SK-N-MC (cell line): ENCODE results near the gene PLEKHA7.

Source experiments
- DNase-seq: peaks from one replicate; pipeline ENCODE4 v3.0.0-alpha.2; 2011; ENCODE audit warnings: low read depth, low spot score
- H3K27ac ChIP-seq: fragments of 200-600 bp; sonication (generic); 2 replicates; pipeline ENCODE4 v1.5.1; 2016; ENCODE audit warnings: mixed run types
- H3K36me3 ChIP-seq: fragments of 200-600 bp; sonication (generic); 2 replicates; pipeline ENCODE4 v1.6.1; 2017; ENCODE audit warnings: antibody characterized with exemption, low read length, mixed read lengths; ENCODE audit not compliant: insufficient read depth
- H3K4me3 ChIP-seq: fragments of 200-600 bp; sonication (generic); 2 replicates; pipeline ENCODE4 v1.5.1; 2016
- H3K9ac ChIP-seq: fragments of 200-600 bp; sonication (generic); 2 replicates; pipeline ENCODE4 v1.8.0; 2017; ENCODE audit warnings: mixed run types, mixed read lengths; ENCODE audit not compliant: insufficient read length
- H3K9me3 ChIP-seq: fragments of 200-600 bp; sonication (generic); 2 replicates; pipeline ENCODE4 v1.6.1; 2017; ENCODE audit warnings: low read depth, mild to moderate bottlenecking, antibody characterized with exemption, low read length, moderate library complexity, mixed read lengths
- EZH2 ChIP-seq: fragments of 200-600 bp; sonication (generic); IDR thresholded peaks from one replicate; pipeline ENCODE4 v1.6.1; 2017; ENCODE audit warnings: antibody characterized with exemption
- FOXP2 ChIP-seq: optimal IDR thresholded peaks from 2 replicates; pipeline ENCODE3; 2011; ENCODE audit warnings: mild to moderate bottlenecking, moderate library complexity; ENCODE audit not compliant: insufficient read depth; ENCODE audit errors: extremely low read length, control extremely low read depth
- POLR2AphosphoS5 ChIP-seq: IDR thresholded peaks from 2 replicates; pipeline ENCODE4 v1.6.1; 2012; ENCODE audit warnings: mild to moderate bottlenecking, low read depth, low read length, borderline replicate concordance

The PLEKHA7 gene

DNA sequence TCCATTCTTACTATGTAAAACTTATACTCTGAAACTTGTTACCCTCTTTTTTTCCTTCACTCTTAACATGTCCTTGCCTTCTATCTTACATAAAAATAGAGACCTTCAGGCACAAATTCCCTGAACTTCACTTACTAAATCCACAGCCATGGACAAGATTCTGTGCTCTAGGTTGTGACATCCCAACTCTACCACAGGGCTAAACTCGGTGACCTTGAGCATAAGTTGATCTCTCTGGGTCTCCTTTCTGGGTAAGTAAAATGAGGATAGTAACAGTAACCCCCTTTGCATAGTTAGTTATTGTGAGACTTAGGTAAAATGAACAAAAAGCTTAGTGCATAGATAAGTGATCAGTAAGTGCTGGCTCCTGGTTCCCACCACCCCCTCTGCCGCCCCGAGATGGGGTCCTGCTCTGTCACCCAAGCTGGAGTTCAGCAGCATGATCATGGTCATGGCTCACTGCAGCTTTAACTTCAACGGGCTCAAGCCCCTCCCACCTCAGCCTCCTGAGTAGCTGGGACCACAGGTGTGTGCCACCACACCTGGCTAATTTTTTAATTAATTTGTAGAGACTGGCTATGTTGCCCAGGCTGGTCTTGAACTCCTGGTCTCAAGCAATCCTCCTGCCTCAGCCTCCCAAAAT is 255.7 kb downstream of the PLEKHA7 start:
- Histone ChIP-seq H3K36me3 (peaks cover 49% of the 10 kb centered on the region), H3K27ac (no peak overlapping the region), H3K9ac (no peak overlapping the region), H3K4me3 (no peak overlapping the region), H3K9me3 (no peaks in the 10 kb centered on the region)
- TF ChIP-seq FOXP2 = no peak
- 0 out of 2 replicates have a peak, but pooled peaks have one; percentile 38 for TF ChIP-seq POLR2AphosphoS5
- DNase-seq = no peak

DNA sequence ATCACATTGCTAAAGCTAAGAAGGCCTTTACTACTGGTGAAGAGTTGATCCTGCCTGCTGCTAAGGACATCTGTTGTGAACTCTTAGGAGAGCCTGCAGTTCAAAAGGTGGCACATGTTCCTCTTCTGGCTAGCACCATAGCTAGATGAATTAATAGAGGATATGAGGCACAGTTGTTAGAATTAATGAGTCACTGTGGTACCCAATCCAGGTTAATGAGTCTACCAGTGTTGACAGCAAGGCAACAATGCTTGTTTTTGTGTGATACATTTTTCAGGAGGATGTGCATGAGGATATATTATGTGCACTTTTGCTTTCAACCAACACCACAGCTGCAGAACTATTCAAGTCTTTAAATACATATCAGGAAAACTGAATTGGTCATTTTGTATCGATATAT is 263.8 kb downstream of the PLEKHA7 start:
- Histone ChIP-seq H3K9ac (no peak overlapping the region), H3K9me3 (no peaks in the 10 kb centered on the region), H3K36me3 (peaks cover 98% of the 10 kb centered on the region), H3K4me3 (no peak overlapping the region), H3K27ac (no peak overlapping the region)
- no peak for DNase-seq
- TF ChIP-seq POLR2AphosphoS5 = no peak
- no peak for TF ChIP-seq FOXP2
- no peak for TF ChIP-seq EZH2

DNA sequence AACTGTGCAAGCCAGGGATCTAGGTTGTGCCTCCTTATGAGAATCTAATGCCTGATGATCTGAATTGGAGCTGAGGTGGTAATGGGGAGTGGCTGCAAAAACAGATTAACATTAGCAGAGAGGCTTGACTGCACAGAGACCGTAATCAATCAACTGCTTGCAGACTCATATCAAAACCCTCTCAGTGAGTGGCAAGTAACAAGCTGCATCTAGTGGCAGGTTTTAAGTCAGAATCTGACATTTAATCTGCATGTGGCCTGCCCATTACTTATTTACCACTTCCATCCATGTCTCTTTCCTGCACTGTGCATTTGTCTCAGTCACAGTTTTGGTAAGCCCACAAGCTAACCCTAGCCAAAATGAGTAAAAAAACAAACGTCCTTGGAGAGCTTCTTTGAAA is 264.5 kb downstream of the PLEKHA7 start:
- H3K4me3 ChIP-seq = no peak overlapping the region
- H3K36me3 ChIP-seq = peaks cover 98% of the 10 kb centered on the region
- H3K27ac ChIP-seq = no peak overlapping the region
- no peak for TF ChIP-seq POLR2AphosphoS5
- no peak for TF ChIP-seq FOXP2
- no peak for TF ChIP-seq EZH2
- no peak overlapping the region for H3K9ac ChIP-seq
- no peak for DNase-seq
- no peaks in the 10 kb centered on the region for H3K9me3 ChIP-seq

DNA sequence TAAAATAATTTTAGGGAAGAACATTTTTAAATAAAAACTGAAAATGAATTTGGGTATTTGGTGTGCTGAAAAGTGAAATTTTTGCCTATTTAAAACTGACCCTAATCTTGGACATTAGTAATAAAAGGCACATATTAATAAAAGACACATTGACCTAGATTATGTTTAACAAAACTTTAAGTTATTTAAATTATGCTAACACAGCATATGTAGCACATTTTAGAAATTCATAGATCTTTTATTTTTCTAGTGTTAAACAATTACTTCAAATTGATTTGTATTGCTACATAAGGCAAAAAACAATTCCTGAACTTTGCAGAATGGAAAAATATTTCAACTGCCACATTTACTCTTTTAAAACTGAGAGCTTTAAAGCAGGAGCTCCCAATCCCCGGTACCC is 265.1 kb downstream of the PLEKHA7 start:
- DNase-seq = no peak
- no peak for TF ChIP-seq EZH2
- no peak for TF ChIP-seq POLR2AphosphoS5
- no peak for TF ChIP-seq FOXP2
- no peak overlapping the region for H3K4me3 ChIP-seq
- H3K27ac ChIP-seq = no peak overlapping the region
- peaks cover 100% of the 10 kb centered on the region for H3K36me3 ChIP-seq
- no peaks in the 10 kb centered on the region for H3K9me3 ChIP-seq
- no peak overlapping the region for H3K9ac ChIP-seq

DNA sequence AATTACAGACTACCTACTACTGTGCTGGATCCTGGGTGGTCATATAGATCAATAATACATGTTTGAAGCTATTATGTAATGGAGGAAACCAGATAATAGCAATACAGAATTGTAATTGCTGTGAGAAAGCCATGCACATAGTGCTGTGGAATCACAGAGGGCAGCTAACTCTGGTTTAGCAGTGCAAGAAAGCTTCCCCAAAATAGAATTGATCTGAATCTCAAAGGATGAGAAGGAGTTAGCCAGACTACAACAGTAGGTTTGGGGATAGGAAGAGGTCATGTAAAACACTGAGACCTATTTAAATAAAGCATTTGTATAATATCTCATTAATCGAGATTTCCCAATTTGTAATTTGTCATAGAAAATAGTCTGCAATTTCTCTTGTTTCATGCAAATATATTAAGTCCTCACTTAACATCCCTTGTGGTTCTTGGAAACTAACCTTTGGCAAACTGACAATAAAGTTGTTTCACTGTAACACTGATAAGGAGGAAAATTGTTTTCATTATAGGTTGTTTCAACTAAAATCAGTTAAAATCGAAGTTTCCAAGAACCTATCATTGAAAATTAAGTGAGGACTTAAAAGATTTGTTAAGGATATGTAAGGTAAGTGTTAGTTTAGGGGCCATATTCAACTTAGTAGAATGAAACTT is 268.1 kb downstream of the PLEKHA7 start:
- Histone ChIP-seq H3K27ac (0 out of 2 replicates have a peak overlapping the region, but pooled peaks have one; percentile 5), H3K9me3 (no peaks in the 10 kb centered on the region), H3K9ac (no peak overlapping the region), H3K36me3 (peaks cover 95% of the 10 kb centered on the region), H3K4me3 (no peak overlapping the region)
- TF ChIP-seq FOXP2 (no peak), EZH2 (no peak), POLR2AphosphoS5 (no peak)
- DNase-seq = no peak

DNA sequence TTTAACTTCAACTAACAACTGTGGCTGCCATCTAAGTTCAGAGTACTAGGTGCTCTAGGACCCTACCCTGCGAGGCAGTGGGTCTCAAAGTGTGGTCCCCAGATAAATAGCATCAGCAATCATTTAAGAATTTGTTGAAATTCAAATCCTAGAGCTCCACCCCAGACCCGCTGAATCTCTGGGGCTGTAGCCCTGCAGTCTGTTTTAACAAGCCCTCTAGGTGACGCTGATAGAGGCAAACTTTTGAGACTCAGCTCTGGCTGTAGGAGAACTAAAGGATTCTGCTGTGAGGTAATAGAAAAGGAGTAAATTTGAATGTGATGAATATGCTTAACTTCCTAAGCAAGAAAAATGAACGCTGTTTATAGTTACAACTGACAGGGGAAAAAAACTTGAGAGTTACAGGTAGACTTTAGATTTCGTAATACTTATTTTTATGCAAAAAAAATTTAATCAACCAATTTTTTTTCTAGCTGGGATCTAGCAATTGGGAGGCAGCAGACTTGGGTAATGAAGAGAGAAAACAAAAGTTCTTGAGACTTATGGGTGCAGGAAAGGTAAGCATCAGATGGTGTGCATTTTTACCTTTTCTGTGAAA is 270.0 kb downstream of the PLEKHA7 start:
- Histone ChIP-seq H3K9ac (no peak overlapping the region), H3K27ac (no peak overlapping the region), H3K9me3 (no peaks in the 10 kb centered on the region), H3K4me3 (no peak overlapping the region), H3K36me3 (peaks cover 92% of the 10 kb centered on the region)
- TF ChIP-seq FOXP2 (no peak), POLR2AphosphoS5 (no peak), EZH2 (no peak)
- DNase-seq = no peak

DNA sequence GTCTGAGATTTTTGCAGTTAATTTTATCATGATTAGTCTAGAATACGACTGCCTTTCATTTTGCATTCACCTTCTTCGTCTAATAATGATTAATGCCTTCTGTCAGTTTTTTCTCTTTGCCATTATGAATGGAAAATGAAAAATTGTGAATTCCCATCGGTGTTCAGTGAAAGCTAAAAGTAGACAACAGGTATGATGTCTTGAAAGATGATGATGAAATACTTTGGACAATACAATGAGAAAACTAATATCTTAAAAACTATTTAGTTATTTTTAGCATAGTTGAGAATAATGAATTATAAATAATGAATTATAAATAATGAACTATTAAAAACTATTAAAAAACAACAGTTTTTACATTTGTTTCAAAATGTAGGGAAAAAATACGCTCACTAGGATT is 270.7 kb downstream of the PLEKHA7 start:
- no peaks in the 10 kb centered on the region for H3K9me3 ChIP-seq
- H3K4me3 ChIP-seq = no peak overlapping the region
- H3K27ac ChIP-seq = no peak overlapping the region
- peaks cover 84% of the 10 kb centered on the region for H3K36me3 ChIP-seq
- no peak for DNase-seq
- no peak overlapping the region for H3K9ac ChIP-seq
- TF ChIP-seq EZH2 (no peak), FOXP2 (no peak), POLR2AphosphoS5 (no peak)

DNA sequence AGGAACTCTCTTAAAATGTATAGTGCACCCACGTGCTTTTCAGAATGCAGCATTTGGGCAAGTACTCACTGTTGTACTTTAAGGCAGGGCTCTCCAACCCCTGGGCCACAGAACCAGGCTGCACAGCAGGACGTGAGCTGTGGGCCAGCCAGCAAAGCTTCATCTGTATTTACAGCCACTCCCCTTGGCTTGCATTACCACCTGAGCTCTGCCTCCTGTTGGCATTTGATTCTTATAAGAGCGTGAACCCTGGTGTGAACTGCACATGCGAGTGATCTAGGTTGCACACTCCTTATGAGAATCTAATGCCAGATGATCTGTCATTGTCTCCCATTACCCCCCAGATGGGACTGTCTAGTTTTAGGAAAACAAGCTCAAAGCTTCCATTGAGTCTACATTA is 272.7 kb downstream of the PLEKHA7 start:
- H3K27ac ChIP-seq = no peak overlapping the region
- H3K4me3 ChIP-seq = no peak overlapping the region; the same call in 1 of the 2 replicates
- no peak for DNase-seq
- TF ChIP-seq POLR2AphosphoS5 (no peak), EZH2 (no peak), FOXP2 (no peak)
- no peak overlapping the region for H3K9ac ChIP-seq
- peaks cover 64% of the 10 kb centered on the region for H3K36me3 ChIP-seq
- no peaks in the 10 kb centered on the region for H3K9me3 ChIP-seq
